NCI-H526 treated with DMSO at 0.1 percent for 48 hours (cell line): ENCODE measurements around the gene VPS37C.
"Not testable (repeated sequence)": the region's sequence is repeated elsewhere in the genome, so short reads cannot be mapped to it uniquely, and the experiment has no call there.

Experiments
- DNase-seq: peaks from one replicate; lab custom pipeline; 2025; lab: John Stamatoyannopoulos, UW

VPS37C gene

DNA sequence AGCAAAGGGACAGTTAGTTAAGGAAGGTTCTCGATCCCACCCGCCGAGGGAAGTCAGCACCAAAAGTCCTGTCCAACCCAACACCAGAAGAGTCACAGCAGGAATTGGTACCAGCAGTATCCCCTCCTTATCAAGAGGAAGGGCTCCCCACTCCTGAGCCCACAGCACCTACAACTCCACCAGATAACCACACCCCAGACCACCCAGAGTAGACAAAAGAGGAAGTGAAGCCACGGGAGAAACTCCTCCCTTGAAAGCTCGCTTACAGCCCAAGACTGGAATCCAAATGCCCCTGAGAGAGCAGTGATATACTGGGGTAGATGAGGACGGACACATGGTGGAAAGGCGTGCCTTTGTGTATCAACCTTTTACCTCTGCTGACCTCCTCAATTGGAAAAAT is 66.2 kb downstream of the VPS37C start:
- DNase-seq, result no peak

DNA sequence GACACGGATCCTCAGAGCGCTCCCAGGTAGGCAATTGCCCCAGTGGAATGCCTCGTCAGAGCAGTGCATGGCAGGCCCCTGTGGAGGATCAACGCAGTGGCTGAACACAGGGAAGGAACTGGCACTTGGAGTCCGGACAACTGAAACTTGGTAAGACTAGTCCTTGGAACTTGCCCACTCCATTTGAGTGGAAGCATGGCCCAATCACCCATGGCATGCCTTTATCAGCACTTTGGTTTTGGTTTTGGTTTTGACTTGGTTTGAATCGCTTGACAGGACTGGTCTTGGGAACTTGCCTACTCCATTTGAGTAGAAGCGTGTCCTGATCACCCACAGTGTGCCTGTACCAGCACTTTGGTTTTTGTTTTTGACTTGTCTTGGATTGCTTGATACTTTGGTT is 67.1 kb downstream of the VPS37C start:
- not testable (repeated sequence) for DNase-seq

DNA sequence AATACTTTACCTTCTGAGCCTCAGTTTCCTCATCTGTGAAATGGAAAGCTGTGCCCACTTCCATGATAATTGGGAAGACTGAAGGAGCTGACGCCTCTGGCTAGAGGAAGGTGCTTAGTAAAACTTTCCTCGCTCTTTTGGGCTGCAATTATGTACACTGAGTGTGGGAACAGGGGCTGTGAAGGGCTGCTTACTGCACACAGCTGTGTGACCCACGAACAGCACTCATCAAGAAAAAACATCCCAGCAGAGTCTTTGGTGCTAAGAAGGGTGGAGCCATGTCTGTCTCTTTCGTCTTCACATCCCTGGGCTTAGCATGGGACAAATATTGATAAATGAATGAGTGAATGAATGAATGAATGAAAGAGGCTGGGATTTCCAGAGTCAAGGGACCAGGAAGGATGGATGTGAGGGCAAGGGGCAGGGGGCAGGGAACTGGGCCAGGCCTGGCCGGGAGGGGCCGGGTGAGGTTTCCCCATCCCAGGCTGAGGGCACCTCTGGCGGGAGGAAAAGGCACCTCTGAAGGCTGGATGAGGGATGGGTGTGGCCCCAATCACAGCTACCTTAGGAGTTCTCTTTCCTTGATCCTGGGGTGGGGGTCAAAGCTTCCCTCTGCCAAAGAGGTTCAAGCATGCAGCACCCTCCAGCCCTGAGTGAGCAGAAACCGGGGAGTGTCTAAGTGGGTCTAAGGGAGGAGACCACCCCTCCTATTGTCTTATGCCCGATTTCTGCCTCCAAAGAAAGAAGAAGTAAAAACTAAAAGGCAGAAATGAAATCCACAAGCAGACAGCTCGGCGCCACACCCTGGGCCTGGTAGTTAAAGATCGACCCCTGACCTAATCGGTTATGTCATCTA is 68.1 kb downstream of the VPS37C start:
- no peak for DNase-seq

DNA sequence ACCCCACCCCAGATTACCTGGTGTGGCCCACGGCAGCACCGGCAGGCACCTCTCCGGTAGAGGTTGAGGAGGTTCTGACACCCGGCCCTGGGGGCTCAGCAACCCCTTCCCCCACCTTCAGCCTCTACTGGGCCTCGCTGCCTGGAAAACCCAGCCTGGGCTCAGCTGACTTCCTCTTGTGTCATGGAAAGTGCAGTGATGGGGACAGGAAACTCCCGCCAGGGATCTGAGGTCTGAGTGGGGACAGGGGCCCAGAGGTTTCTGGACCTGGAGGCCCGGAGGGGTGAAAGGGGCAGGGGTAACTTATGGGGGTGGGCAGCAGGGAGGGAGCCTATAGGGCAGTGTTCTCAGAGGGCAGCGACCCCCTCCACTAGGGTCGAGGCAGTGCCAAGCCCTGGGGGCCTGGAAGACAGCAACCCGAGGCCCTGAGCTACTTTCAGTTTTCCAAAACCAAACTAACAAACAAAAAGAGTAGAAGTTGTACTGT is 68.9 kb downstream of the VPS37C start:
- DNase-seq, result no peak

DNA sequence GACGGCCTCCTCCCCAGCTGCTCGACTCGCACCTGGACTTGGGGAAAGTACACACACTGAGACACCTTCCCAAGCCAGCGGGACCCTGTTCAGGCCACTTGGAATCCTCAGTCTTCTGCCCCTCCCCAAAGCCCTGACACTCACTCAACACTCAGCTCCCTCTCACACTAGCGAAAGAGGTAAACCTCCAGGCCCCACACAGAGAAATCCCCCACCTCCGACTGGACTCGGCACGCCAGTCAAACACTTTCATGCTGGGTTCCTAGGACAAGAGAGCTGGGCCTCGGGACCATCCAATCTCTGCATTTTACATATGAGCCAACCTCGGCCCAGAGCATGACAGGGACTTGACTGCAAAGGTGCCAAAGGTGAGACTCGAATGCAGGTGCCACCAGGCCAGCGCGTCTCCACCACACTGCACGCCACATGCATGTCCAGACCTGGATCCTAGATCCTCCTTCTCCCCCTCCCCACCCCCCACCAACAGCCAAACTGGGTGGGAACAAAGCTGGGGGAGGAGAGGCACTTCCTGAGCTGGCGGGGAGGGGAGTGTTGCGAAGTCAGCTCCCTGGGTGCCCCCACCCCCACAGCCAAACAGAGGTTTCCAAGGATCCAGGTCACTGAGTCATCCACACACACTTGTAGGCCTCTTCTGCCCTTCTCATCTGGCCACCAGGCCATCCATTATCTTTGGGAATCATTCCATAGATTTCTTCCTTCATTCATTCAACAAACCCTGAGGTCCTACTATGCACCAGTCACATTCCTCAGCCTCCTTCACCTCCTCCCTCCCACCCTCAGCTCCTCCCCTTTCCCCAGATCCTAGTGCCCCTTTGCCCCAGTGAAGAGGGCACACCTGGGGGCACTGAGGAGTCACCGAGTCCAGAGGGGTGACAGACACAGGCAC is 69.6 kb downstream of the VPS37C start:
- no peak for DNase-seq

DNA sequence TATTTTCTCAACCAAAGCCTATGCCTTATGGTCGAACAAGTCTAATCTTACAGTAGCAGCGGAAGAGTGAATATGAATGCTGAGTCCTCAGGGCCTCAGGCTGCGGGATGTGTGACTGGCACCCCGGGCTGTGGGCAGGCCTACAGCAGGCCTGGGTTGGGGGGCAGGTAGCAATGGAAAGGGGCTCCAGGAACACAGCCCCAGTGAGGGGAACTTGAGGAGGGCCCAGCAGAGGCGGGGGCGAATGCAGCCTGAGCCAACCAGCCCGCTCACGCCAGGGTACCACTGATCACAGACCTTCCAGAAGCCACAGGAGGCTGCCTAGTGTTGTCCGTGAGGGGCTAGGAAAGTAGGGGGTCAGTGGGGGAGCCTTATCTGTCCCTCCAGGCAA is 70.2 kb downstream of the VPS37C start:
- DNase-seq, result no peak

DNA sequence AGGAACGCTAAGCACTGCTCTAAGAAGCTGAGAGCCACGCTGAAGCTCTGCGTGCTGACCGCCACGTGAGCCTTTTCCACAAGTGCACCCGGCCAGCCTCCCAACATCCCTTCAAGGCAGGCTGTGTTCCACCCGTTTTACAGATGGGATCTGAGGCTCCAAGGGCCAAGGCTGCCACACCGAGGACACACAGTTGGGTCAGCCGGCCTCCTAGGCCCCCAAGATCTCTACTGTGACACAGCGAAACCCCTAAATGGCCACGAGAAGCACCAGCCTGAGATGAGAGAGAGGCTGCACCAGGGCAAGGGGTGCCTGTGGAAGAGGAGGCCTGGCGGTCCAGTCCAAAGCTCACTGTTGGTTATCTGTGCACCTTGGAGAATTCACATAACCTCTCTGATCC is 70.7 kb downstream of the VPS37C start:
- no peak for DNase-seq

DNA sequence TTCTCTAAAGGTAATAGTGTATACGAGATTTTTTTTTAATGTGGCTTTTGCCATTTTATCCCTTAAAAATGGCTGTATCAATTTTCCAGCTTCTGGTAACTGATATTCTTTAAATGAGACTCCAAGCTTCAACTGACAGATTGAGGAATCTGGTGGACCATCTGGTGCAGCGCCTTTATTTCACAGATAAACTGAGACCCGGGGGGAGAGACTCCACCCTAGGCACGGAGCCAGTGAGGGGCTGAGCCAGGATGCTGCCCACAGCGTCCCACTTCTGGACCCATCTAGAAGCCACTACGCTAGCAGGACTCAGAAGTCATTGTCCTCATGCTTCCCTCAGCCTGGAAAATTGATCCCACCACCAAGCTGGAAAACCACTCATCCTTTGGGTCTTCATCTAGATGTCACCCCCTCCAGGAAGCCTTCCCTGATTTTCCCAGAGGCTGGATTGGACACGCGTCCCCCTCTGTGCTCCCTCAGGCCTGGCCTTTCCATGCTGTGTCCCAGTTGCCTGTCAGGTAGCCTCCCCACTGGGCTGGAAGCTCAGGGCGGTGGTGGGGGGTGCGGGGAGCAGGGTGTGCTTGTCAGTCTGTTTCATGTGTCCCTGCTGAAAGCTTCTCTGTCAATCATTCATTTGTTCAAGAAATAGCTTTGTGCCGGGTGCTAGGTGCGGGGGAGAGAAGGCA is 71.3 kb downstream of the VPS37C start:
- no peak for DNase-seq

DNA sequence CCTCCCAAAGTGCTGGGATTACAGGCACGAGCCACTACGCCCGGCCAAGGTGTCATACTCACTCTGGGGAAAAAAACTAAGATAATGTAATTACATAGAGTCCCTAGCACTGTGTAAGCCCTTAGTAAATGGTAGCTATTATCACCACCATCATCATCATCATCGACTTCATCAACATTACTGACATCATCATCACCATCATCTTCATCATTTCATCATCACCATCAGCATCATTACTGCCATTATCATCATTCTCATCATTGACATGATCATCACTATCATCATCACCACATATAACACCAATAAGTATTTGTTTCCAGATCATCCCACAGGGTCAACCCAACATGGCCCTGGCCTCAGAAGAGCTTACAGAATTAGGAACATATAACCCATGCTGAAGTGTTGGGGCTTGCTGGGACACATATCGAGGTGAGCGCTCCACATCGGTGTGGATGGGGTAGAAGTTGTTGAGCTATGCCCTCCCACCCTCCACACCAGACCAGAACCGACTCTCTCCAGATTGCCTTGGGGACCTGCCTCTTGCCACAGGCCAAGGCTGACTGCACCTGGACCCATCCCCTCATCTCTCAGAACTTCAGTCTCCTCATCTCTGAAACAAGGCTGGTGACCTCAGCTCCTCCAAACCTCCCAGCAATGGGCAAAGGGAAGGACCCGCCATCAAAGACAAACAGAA is 73.7 kb downstream of the VPS37C start:
- DNase-seq, result no peak

DNA sequence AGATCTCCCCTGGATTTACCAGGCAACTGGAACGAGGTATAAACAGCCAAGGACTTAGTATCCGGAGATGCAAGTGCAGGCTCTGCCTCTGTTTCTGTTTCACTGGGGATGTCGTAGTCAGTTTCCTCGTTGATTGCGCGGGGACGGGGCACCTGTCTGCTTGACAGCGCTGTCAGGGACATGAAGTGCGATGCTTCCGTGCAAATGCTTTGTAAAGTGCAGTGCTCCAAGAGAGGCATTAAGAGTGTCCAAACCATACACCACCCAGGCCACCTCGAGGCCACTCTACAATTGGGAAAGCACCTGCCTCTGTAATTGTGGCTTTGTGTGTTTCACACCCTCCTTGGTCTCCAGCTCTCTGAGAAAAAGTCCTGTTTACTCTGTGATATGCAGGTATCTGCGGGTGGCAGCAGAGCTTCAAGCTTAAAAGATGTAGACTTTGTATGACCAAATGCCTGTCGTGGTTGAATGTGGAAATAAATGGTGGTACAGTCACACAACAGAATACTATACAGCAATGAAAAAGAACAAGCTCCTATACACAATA is 77.6 kb downstream of the VPS37C start:
- DNase-seq, result no peak

DNA sequence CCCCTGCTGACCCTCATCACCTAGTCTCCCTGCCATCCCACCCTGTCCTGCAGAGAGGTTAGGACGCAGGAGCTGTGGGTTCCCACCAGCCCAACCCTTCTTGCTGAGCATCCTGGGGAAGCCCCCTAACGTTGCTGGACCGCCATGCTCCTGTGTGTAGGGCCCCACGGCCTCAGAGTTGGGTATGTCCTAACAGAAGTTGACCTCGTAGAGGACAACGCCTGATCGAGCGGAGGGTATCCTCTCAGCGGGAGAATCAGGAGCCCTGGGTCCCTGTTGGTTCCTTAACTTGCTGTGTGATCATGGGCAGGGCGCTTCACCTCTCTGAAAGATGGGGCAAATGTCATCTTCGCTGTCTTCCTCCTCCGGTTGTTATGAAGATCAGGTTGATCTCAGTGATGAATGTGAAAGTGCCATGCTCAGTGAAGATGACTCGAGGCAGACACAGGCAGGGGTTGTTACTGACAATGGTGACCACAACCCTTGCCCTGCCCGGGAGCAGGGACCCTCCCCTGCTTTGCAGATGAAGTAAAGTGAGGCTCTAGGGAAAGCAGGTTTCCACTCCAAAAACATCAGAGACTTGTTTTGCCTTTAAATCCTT is 78.2 kb downstream of the VPS37C start:
- no peak for DNase-seq

DNA sequence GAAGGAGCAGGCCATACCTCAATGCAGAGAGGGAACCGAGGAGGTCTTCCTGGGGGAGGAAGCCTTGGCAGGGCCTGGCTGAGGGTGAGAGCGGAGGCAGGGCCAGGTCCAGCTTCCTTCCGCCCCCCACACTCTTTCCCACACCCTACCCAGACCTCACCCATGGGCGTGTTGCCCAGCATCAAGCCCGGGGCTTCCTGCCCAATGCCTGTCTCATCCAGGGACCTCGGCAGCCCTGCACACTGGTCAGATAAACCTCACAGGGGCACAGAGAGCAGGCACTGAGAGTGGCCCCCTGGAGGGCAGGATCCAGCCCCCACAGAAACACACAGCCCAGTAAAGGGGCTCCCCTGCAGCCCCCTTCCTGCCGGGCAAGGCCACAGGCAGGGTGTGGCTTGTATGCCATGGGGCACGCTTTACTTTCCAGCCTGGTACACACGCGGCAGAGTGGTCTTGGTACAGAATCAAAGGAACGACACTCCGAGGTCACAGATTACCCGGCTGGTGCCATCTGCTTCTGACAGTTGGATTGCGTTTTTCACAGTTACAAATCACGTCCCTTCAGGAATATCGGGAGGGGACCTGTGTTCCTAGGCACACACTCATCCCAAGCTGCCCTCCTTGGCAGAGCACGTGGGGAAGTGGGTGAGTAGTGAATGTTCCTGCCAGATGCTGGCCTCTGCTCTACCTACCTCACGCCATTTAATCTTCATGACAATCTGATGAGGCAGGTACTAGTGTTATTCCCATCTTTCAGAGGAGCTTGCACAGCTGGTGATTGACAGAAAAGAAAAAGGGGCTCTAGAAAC is 79.0 kb downstream of the VPS37C start:
- DNase-seq, result no peak

DNA sequence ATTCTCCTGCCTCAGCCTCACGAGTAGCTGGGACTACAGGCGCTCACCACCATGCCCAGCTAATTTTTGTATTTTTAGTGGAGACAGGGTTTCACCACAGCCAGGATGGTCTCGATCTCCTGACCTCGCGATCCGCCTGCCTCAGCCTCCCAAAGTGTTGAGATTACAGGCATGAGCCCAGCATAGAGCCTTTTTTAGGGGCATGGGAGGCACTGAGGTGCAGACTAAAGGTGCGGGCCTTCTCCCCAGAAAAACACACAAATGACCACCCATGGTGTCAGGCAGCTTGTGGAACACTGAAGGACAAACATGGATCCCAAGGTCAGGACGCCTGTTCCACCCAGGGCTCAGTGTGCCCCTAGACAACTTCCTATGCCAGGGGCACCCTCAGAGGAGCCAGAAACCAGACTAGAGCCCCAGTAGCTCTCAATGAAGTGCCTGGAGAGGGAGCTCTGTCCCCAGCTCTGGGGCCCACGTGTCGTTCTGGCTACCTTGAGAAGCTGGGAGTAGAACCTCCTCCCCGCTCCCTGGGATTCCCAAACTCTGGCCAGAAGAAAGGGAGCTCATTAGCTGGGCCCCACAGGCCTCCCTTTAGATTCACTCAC is 80.1 kb downstream of the VPS37C start:
- no peak for DNase-seq

DNA sequence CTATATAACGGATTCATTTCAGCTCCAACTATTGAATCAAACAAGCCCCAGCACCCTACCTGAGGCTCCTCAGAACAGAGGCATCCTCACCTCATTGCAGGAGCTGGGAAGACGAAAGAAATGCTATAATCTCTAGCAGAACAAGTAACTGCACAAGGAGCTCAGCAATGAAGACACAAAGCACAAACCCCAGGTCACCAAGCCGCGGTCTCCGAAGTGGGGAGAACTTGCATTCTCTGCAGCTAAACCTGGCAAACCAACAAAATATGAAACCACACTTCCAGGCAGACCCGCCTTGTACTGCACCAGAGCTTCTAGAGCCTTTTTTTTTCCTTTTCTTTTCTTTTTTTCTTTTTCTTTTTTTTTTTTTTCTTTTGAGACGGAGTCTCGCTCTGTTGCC is 80.7 kb downstream of the VPS37C start:
- DNase-seq, result no peak
